ENCODE measurements around the gene SYCE3.

- TF ChIP-seq POLR2A (IDR thresholded peaks at IDR 0.05), result no peak
- TF ChIP-seq CTCF (IDR thresholded peaks at IDR 0.05), result no peak
Measured at GRCh38 chr22:50602338-50602700, 39.6 kb upstream of the SYCE3 start.
